MCF 10A (cell line): ENCODE measurements around the gene RPL14. TPM values are rescaled to one million over a fixed set of nuclear protein-coding genes. Genes with fewer than 3 reads are reported as not detected.

Experiments used
- Bru-seq: library from RNA; stranded (reverse); fragments of 400-500 nt; gene quantifications from one replicate; lab custom pipeline; 2021; lab: Mats Ljungman, UMichigan
- BruChase-seq, 2 experiments: library from RNA; stranded (reverse); fragments of 400-500 nt; gene quantifications; one replicate each; lab custom pipeline; 2021; lab: Mats Ljungman, UMichigan
- BruUV-seq: library from RNA; stranded (reverse); fragments of 400-500 nt; replicated peaks from 2 replicates; lab custom pipeline; 2021; lab: Mats Ljungman, UMichigan
- CTCF ChIA-PET: fragments of 300-600 bp; sonication (Branson Sonifier 250); formaldehyde crosslinking; extraction: SDS; loops from one replicate; lab custom pipeline; 2021; ENCODE audit warnings: antibody characterized with exemption, inconsistent platforms; lab: Yijun Ruan, JAX
- POLR2A ChIA-PET: fragments of 300-600, 350-650 bp; sonication (Branson Sonifier 250); formaldehyde crosslinking; extraction: SDS; loops from one replicate; lab custom pipeline; 2020; ENCODE audit warnings: antibody characterized with exemption, inconsistent platforms; lab: Yijun Ruan, JAX
- DNase-seq: peaks from one replicate; pipeline ENCODE4 v3.0.0-alpha.2; 2018; ENCODE audit not compliant: unreplicated experiment
- H3K27ac Mint-ChIP-seq: one replicate; pipeline ENCODE4 v1.8.0; 2022; ENCODE audit warnings: mild to moderate bottlenecking, low read depth, mixed read lengths; ENCODE audit not compliant: unreplicated experiment
- H3K27me3 Mint-ChIP-seq: one replicate; pipeline ENCODE4 v1.8.0; 2022; ENCODE audit warnings: mixed read lengths; ENCODE audit not compliant: insufficient read depth, unreplicated experiment
- H3K36me3 Mint-ChIP-seq: one replicate; pipeline ENCODE4 v1.8.0; 2022; ENCODE audit warnings: mild to moderate bottlenecking, moderate library complexity, mixed read lengths; ENCODE audit not compliant: insufficient read depth, unreplicated experiment
- H3K4me1 Mint-ChIP-seq: one replicate; pipeline ENCODE4 v1.8.0; 2022; ENCODE audit warnings: mixed read lengths; ENCODE audit not compliant: insufficient read depth, unreplicated experiment
- H3K4me3 Mint-ChIP-seq: one replicate; pipeline ENCODE4 v1.8.0; 2022; ENCODE audit warnings: mild to moderate bottlenecking, moderate library complexity, mixed read lengths; ENCODE audit not compliant: unreplicated experiment
- H3K9me3 Mint-ChIP-seq: one replicate; pipeline ENCODE4 v1.8.0; 2022; ENCODE audit warnings: mixed read lengths; ENCODE audit not compliant: unreplicated experiment
- CTCF ChIP-seq: fragments of 200-600 bp; IDR thresholded peaks from one replicate; pipeline ENCODE4 v1.8.0; 2022; ENCODE audit warnings: antibody characterized with exemption, mild to moderate bottlenecking; ENCODE audit not compliant: unreplicated experiment
- intact Hi-C: fragments of 100-400 bp; cut with micrococcal nuclease; formaldehyde crosslinking; loops from 2 replicates; pipeline ENCODE4 v1.14.1; 2022
- long read RNA-seq: library from polyadenylated mRNA; stranded (forward); transcript quantifications from one replicate; pipeline ENCODE4 v2.0.0, GENCODE V29; 2022
- total RNA-seq: library from RNA; stranded (reverse); gene quantifications from 2 replicates; pipeline ENCODE4 v1.2.3, GENCODE V29; 2022

Gene RPL14
- 3,024 and 3,432 TPM in 2 replicates for total RNA-seq
- Bru-seq, nascent RNA, result percentile 98 among the genes with signal in this experiment
- percentile 99 among the genes with signal in this experiment for BruChase-seq, experiment 1, labeled RNA remaining after a 6-hour chase
- percentile 99 among the genes with signal in this experiment for BruChase-seq, experiment 2, labeled RNA remaining after a 2-hour chase
- long read RNA-seq, full-length matches to known transcripts, result 596 of 631 reads
- long read RNA-seq, partial matches to known transcripts, result 25 of 631 reads
- long read RNA-seq, other reads (novel, unspliced or antisense), result 10 of 631 reads

DNA sequence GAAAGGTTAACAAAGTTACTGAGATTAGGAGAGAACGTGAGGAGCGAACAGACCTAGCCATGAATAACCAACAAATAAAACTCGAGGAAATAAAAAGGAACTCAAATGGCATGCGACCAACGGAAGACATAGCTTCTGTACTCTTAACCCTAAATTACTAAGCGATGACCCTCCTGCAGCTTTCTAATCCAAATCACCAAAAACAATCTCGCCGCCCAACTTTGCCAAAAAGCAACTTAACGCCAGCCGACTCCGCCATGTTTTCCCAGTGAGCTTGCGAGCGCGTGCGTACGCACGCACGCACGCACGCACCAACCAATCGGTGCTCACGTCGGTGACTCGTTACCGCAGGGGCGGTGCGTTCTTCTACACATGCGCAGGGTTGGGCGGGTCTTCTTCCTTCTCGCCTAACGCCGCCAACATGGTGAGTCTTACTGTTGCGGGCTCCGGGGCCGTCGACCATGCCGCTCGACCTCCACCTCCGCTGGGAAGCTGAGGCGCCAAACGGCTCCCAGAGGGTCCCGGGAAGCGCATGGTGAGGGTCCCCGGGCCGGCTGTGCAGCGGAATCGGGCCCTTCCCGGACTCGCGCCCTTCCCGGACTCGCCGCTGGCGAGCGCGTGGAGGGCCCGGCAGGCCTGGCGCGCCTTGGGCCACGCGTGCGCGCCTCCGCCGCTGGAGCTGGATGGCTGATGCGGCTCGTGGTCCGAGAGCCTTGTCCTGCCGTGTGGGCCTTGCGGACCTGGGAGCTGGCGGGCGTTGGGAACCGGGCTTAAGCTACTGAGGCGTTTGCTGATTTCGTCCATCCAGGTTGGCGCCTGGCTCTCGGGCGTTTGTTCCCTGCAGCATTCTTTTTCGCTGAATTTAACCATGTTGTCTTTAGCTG lies at the start of gene RPL14:
RPL14 (plus strand) TSS at position 400 of the 884 bp plus-strand sequence; CDS start at position 533, 133 bp downstream.
- BruUV-seq, result no TSS peak
- Mint-ChIP-seq H3K4me3 (peak within 1 kb of the TSS; percentile 94), H3K27ac (peak within 1 kb of the TSS; percentile 99), H3K4me1 (peaks cover 10% of the 10 kb centered on the region), H3K9me3 (no peaks in the 10 kb centered on the region), H3K27me3 (no peaks in the 10 kb centered on the region), H3K36me3 (peaks cover 61% of the 10 kb centered on the region)
- CTCF ChIA-PET, result interaction anchor here (0.6 to 1.6 kb wide), 8 partner anchors 21 to 742 kb away, joined by 3 to 5 read pairs (median 4); partner anchors contain the start of gene CTNNB1
- no peak for TF ChIP-seq CTCF
- intact Hi-C loops, result no loop called here
- POLR2A ChIA-PET, result interaction anchor here (0.6 to 3.6 kb wide), 34 partner anchors 9 to 1605 kb away, joined by 3 to 41 read pairs (median 4); partner anchors contain the start of genes RPSA, ZNF619, ZNF620 and ZNF621
- peak; percentile 96 for DNase-seq

DNA sequence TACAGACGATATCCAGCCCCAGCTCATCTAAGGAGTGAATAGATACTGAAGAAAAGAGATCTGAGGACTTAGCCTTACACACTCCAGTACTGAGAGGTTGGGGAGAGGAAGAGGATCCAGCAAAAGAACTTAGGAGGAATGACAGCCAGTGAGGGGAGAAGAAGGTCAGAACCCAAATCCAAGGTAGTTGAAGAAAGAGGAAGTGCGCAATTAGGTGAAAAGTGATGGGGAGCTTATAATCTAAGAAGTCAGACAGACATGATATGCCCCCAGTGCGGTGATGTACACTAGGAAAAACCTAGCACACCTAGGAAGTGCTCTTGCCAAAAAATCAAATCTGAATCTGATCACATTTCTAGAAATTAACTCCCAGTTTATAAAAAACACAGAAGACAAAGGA lies 49.5 kb upstream of the RPL14 start:
- H3K27ac Mint-ChIP-seq, result no peak overlapping the region
- DNase-seq, result no peak
- TF ChIP-seq CTCF, result no peak
- ChIA-PET CTCF (interaction anchor here (0.7 to 0.9 kb wide), 2 partner anchors 11 to 21 kb away, joined by 3 to 5 read pairs; no protein-coding TSS in a partner anchor), POLR2A (interaction anchor here (0.6 to 1.3 kb wide), 2 partner anchors 19 to 1418 kb away, joined by 3 read pairs; no protein-coding TSS in a partner anchor)
- H3K4me1 Mint-ChIP-seq, result no peaks in the 10 kb centered on the region
- H3K4me3 Mint-ChIP-seq, result no peak overlapping the region
- no TSS peak for BruUV-seq
- no peaks in the 10 kb centered on the region for H3K36me3 Mint-ChIP-seq
- H3K9me3 Mint-ChIP-seq, result no peaks in the 10 kb centered on the region
- intact Hi-C loops, result no loop called here
- no peaks in the 10 kb centered on the region for H3K27me3 Mint-ChIP-seq

- no peaks in the 10 kb centered on the region for H3K36me3 Mint-ChIP-seq
- peaks cover 6% of the 10 kb centered on the region for H3K4me1 Mint-ChIP-seq
- no peaks in the 10 kb centered on the region for H3K9me3 Mint-ChIP-seq
- TF ChIP-seq CTCF, result no peak
- H3K4me3 Mint-ChIP-seq, result no peak overlapping the region
- no TSS peak for BruUV-seq
- H3K27ac Mint-ChIP-seq, result no peak overlapping the region
- intact Hi-C loops, result loop anchor here (5.0 kb wide), 1 partner anchor 47 kb away; no protein-coding TSS in a partner anchor
- no peak for DNase-seq
- CTCF ChIA-PET, result no interaction called here
- POLR2A ChIA-PET, result interaction anchor here (0.7 to 0.9 kb wide), 2 partner anchors 43 to 370 kb away, joined by 3 read pairs; partner anchors contain the start of gene RPL14
- H3K27me3 Mint-ChIP-seq, result no peaks in the 10 kb centered on the region
These were observed 42.9 kb upstream of the RPL14 start for GRCh38 chr3:40414270-40414669.
